ENCODE results near the gene ACTL8.

DNA sequence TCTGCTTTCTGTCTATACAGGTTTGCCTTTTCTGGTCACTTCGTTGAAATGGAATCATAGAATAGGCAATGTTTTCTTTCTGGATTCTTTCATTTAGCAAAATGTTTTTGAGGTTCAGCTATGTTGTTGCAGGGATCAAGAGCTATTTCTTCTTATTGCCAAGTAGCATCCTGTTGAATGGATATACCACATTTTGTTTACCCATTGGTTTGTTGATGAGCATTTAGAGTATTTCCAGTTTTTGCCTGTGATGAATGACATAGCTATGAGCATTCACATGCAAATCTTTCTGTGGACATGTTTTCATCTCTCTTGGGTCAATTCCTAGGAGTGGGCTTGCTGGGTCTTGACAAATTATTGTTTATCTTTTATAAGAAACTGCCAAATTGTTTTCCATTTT lies 115.5 kb downstream of the ACTL8 start:
- no peak for TF ChIP-seq REST (IDR thresholded peaks at IDR 0.05; ENCODE audit: low read depth)
- no peak for TF ChIP-seq CREB1 (IDR thresholded peaks at IDR 0.05; ENCODE audit: low read depth)
- no peak for TF ChIP-seq EP300 (IDR thresholded peaks at IDR 0.05; ENCODE audit: borderline replicate concordance)
- no peak for TF ChIP-seq RAD21 (IDR thresholded peaks at IDR 0.05; ENCODE audit: low read depth)
- TF ChIP-seq NFIC (IDR thresholded peaks at IDR 0.05) = no peak
- no peak for TF ChIP-seq YY1 (IDR thresholded peaks at IDR 0.05; ENCODE audit: low read depth)
- TF ChIP-seq CEBPB (IDR thresholded peaks at IDR 0.05) = no peak
- TF ChIP-seq, protein P1, sequence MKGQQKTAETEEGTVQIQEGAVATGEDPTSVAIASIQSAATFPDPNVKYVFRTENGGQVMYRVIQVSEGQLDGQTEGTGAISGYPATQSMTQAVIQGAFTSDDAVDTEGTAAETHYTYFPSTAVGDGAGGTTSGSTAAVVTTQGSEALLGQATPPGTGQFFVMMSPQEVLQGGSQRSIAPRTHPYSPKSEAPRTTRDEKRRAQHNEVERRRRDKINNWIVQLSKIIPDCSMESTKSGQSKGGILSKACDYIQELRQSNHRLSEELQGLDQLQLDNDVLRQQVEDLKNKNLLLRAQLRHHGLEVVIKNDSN (IDR thresholded peaks at IDR 0.05) = no peak
- no peak for TF ChIP-seq MAX (IDR thresholded peaks at IDR 0.05)
- TF ChIP-seq TAF1 (IDR thresholded peaks at IDR 0.05; ENCODE audit: low read depth) = no peak
- TF ChIP-seq TCF12 (IDR thresholded peaks at IDR 0.05; ENCODE audit: low read depth) = no peak
- TF ChIP-seq EGR1 (IDR thresholded peaks at IDR 0.05) = no peak
- TF ChIP-seq ZBTB7A (IDR thresholded peaks at IDR 0.05; ENCODE audit: low read depth) = no peak
- no peak for TF ChIP-seq FOXM1 (IDR thresholded peaks at IDR 0.05; ENCODE audit: borderline replicate concordance, low read depth)

Data from Ishikawa (cell line).